ENCODE results near the gene ARHGEF40.

GRCh38 chr14:21048638-21049037, 21.5 kb upstream of the ARHGEF40 start:
- TF ChIP-seq MYBL2 (CRISPR knock-in tag; IDR thresholded peaks at IDR 0.05) = no peak
- no peak for TF ChIP-seq CTCF (IDR thresholded peaks at IDR 0.05)

Measured in WTC11 (cell line).